ENCODE results near the gene DUSP22.

- TF ChIP-seq, protein P1, sequence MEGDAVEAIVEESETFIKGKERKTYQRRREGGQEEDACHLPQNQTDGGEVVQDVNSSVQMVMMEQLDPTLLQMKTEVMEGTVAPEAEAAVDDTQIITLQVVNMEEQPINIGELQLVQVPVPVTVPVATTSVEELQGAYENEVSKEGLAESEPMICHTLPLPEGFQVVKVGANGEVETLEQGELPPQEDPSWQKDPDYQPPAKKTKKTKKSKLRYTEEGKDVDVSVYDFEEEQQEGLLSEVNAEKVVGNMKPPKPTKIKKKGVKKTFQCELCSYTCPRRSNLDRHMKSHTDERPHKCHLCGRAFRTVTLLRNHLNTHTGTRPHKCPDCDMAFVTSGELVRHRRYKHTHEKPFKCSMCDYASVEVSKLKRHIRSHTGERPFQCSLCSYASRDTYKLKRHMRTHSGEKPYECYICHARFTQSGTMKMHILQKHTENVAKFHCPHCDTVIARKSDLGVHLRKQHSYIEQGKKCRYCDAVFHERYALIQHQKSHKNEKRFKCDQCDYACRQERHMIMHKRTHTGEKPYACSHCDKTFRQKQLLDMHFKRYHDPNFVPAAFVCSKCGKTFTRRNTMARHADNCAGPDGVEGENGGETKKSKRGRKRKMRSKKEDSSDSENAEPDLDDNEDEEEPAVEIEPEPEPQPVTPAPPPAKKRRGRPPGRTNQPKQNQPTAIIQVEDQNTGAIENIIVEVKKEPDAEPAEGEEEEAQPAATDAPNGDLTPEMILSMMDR (IDR thresholded peaks at IDR 0.05) = no peak
- TF ChIP-seq POLR2AphosphoS5 (IDR thresholded peaks at IDR 0.05) (no peak), EP300 (IDR thresholded peaks at IDR 0.05) (no peak), POLR2A (IDR thresholded peaks at IDR 0.05) (no peak)
Measured at GRCh38 chr6:332671-333070, 40.4 kb downstream of the DUSP22 start.

Measured in suprapubic skin (tissue), 4 donors.